K562 (cell line): ENCODE data around the gene INMT. TPM values are rescaled to one million over a fixed set of nuclear protein-coding genes. Genes with fewer than 3 reads are reported as not detected.

Experiments
- ATAC-seq: fragments of 200-7000 bp; cut with Tn5 transposase; 3 replicates; pipeline ENCODE4 v1.9.1; 2020; ENCODE audit warnings: moderate library complexity
- BruUV-seq: library from RNA; stranded (reverse); fragments of 400-500 nt; replicated peaks from 2 replicates; lab custom pipeline; 2021; lab: Mats Ljungman, UMichigan
- CTCF ChIA-PET: fragments of 300-600 bp; formaldehyde crosslinking; extraction: SDS; loops from one replicate; lab custom pipeline; 2021; ENCODE audit warnings: low intra/inter-chr PET ratio; lab: Yijun Ruan, JAX
- POLR2A ChIA-PET: fragments of 300-600, 350-650 bp; sonication (Branson Sonifier 250); formaldehyde crosslinking; extraction: SDS; loops from one replicate; lab custom pipeline; 2021; ENCODE audit warnings: antibody characterized with exemption, inconsistent platforms; lab: Yijun Ruan, JAX
- DNase-seq, 4 experiments: peaks; one replicate each; pipeline versions ENCODE4 v3.0.0 to v3.0.0-alpha.2; 2011 to 2018; ENCODE audit warnings: low spot score in 3 of 4, mixed read lengths in 3 of 4; ENCODE audit errors: extremely low read depth in 1 of 4
- FAIRE-seq: peaks from 2 replicates; lab custom pipeline; 2011; peaks lifted over from hg19 to GRCh38; lab: Jason Lieb, UNC
- H2AFZ ChIP-seq: 2 replicates; pipeline ENCODE4 v1.6.0; 2011; ENCODE audit warnings: low read depth, low read length, control low read depth, inconsistent platforms
- H3K27ac ChIP-seq: fragments of 200-600 bp; 3 replicates; pipeline ENCODE4 v1.8.0; 2011; ENCODE audit warnings: low read depth, mild to moderate bottlenecking, control low read depth, inconsistent platforms, low read length, moderate library complexity, mixed read lengths; ENCODE audit errors: extremely low read depth
- H3K27me3 ChIP-seq, 2 experiments: fragments of 300-600 bp in 1 of 2; 2 replicates in 1 of 2; 3 replicates in 1 of 2; pipeline versions ENCODE4 v1.6.0 to v1.8.0; 2011; ENCODE audit warnings: inconsistent platforms in 2 of 2, low read length in 2 of 2, mild to moderate bottlenecking in 1 of 2, mixed read lengths in 1 of 2, moderate library complexity in 1 of 2; ENCODE audit not compliant: control insufficient read depth in 2 of 2, insufficient read depth in 2 of 2
- H3K36me3 ChIP-seq: fragments of 300-600 bp; 3 replicates; pipeline ENCODE4 v1.8.0; 2011; ENCODE audit warnings: mild to moderate bottlenecking, low read length, inconsistent platforms; ENCODE audit not compliant: control insufficient read depth, insufficient read depth
- H3K4me1 ChIP-seq, 2 experiments: fragments of 200-600 bp in 1 of 2; replicated peaks in 1 of 2; 2 replicates in 1 of 2; 3 replicates in 1 of 2; pipeline versions ENCODE4 v1.5.1 to v1.8.0; 2011; ENCODE audit warnings: inconsistent platforms in 2 of 2, low read length in 2 of 2, mild to moderate bottlenecking in 1 of 2, mixed read lengths in 1 of 2, moderate library complexity in 1 of 2; ENCODE audit not compliant: control insufficient read depth in 2 of 2, insufficient read depth in 2 of 2
- H3K4me2 ChIP-seq: 2 replicates; pipeline ENCODE4 v1.6.1; 2011; ENCODE audit warnings: low read length, control low read depth, inconsistent platforms, mixed read lengths; ENCODE audit not compliant: insufficient read depth
- H3K4me3 ChIP-seq: fragments of 200-600 bp; sonication (generic), shearing (Covaris generic); 2 replicates; pipeline ENCODE4 v1.5.1; 2016; ENCODE audit warnings: control low read depth, inconsistent platforms
- H3K79me2 ChIP-seq: fragments of 200-600 bp; 3 replicates; pipeline ENCODE4 v1.8.0; 2011; ENCODE audit warnings: low read length, inconsistent platforms; ENCODE audit not compliant: control insufficient read depth, insufficient read depth
- H3K9ac ChIP-seq, 2 experiments: 2 replicates each; pipeline versions ENCODE4 v1.6.0 to v1.6.1; 2011; ENCODE audit warnings: low read depth in 2 of 2, low read length in 2 of 2, control low read depth in 1 of 2, inconsistent platforms in 1 of 2, mild to moderate bottlenecking in 1 of 2, mixed read lengths in 1 of 2; ENCODE audit not compliant: insufficient read depth in 1 of 2
- H3K9me1 ChIP-seq: one replicate; pipeline ENCODE4 v1.6.0; 2011; ENCODE audit warnings: inconsistent platforms, mild to moderate bottlenecking, low read length, moderate library complexity; ENCODE audit not compliant: control insufficient read depth, insufficient read depth
- H3K9me3 ChIP-seq: replicated peaks from 2 replicates; pipeline ENCODE4 v1.5.1; 2011; ENCODE audit warnings: low read depth, low read length, inconsistent platforms; ENCODE audit not compliant: control insufficient read depth, insufficient read depth
- H4K20me1 ChIP-seq: replicated peaks from 2 replicates; pipeline ENCODE4 v1.6.1; 2011; ENCODE audit warnings: low read length, inconsistent platforms, mixed read lengths; ENCODE audit not compliant: control insufficient read depth, insufficient read depth
- DDX20 ChIP-seq: fragments of 450-650 bp; IDR thresholded peaks from 2 replicates; pipeline ENCODE4 v1.6.1; 2016; ENCODE audit warnings: missing genetic modification characterization, low read depth, mild to moderate bottlenecking, missing compliant biosample characterization, moderate library complexity
- MYC ChIP-seq, 2 experiments: fragments of 250-450 bp in 1 of 2; sonication (Bioruptor Pico) in 1 of 2; IDR thresholded peaks; 2 replicates each; pipeline versions ENCODE4 v1.5.1 to v1.6.1; 2012 to 2021; ENCODE audit warnings: low read depth in 2 of 2, borderline replicate concordance in 1 of 2, improper control_type of control experiment in 1 of 2, low read length in 1 of 2, mild to moderate bottlenecking in 1 of 2, moderate library complexity in 1 of 2
- MYNN ChIP-seq, 2 experiments: sonication (generic); formaldehyde crosslinking in 1 of 2; IDR thresholded peaks; 2 replicates each; pipeline versions ENCODE4 v1.5.0 to v1.6.1; 2016 to 2020; ENCODE audit warnings: antibody characterized with exemption in 1 of 2, missing genetic modification reagents in 1 of 2
- U2AF2 ChIP-seq: fragments of 200-400 bp; formaldehyde crosslinking; optimal IDR thresholded peaks from 2 replicates; pipeline ENCODE3; 2017; ENCODE audit warnings: low read depth, mild to moderate bottlenecking, low read length
- ZBTB33 ChIP-seq: sonication (generic); formaldehyde crosslinking; IDR thresholded peaks from 2 replicates; pipeline ENCODE4 v1.8.1; 2023; ENCODE audit warnings: mild to moderate bottlenecking, missing genetic modification reagents
- in situ Hi-C: fragments of 300-500 bp; cut with MboI; formaldehyde crosslinking; loops from 4 replicates; pipeline ENCODE4 v1.15.0; 2018; ENCODE audit warnings: inconsistent platforms, mixed read lengths
- intact Hi-C: fragments of 100-400 bp; cut with micrococcal nuclease; formaldehyde crosslinking; loops from 2 replicates; pipeline ENCODE4 v1.14.2; 2022
- polyA plus RNA-seq, 8 experiments: library from polyadenylated mRNA; depleted of rRNA in 4 of 8; stranded (reverse) in 5 of 8; unstranded in 3 of 8; fragments of >200 nt; fragmentation: Nextera tagmentation in 2 of 8; fragmentation: Illumina TruSeq in 1 of 8; extraction: Ambion mirVana in 2 of 8; extraction: Trizol in 1 of 8; gene quantifications; 2 replicates each; pipeline versions ENCODE4 v1.2.1 to v1.2.3, GENCODE V29; 2011 to 2014; ENCODE audit warnings: inconsistent platforms in 1 of 8, missing spikeins in 1 of 8
- total RNA-seq, 7 experiments: library from RNA; depleted of rRNA in 6 of 7; stranded (reverse); fragments of >200 nt in 6 of 7; fragmentation: Illumina TruSeq in 2 of 7; extraction: Trizol in 2 of 7; gene quantifications; 2 replicates each; pipeline versions ENCODE4 v1.2.1 to v1.2.3, GENCODE V29; 2011 to 2021; ENCODE audit warnings: low replicate concordance in 1 of 7
- TF ChIP-seq, protein P1 (sequence below): conservative IDR thresholded peaks from 2 replicates; pipeline ENCODE4 v1.6.1; 2011; ENCODE audit warnings: low read depth, mild to moderate bottlenecking, low read length; ENCODE audit not compliant: control insufficient read depth
- TF ChIP-seq, protein P2 (sequence below): IDR thresholded peaks from 3 replicates; pipeline ENCODE4 v1.6.1; 2011; ENCODE audit warnings: borderline replicate concordance, mild to moderate bottlenecking; ENCODE audit not compliant: insufficient read length, insufficient read depth

INMT gene
- total and polyA plus RNA-seq, 9 of the 15 experiments (the other 6 are each of a cell fraction or from before 2014, with no cell fraction given), result 0.04 to 0.27 TPM; not detected in 7

GRCh38 chr7:30772984-30773383 lies 21.0 kb downstream of the INMT start (continued):
- TF ChIP-seq, protein P1, sequence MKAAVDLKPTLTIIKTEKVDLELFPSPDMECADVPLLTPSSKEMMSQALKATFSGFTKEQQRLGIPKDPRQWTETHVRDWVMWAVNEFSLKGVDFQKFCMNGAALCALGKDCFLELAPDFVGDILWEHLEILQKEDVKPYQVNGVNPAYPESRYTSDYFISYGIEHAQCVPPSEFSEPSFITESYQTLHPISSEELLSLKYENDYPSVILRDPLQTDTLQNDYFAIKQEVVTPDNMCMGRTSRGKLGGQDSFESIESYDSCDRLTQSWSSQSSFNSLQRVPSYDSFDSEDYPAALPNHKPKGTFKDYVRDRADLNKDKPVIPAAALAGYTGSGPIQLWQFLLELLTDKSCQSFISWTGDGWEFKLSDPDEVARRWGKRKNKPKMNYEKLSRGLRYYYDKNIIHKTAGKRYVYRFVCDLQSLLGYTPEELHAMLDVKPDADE, result no peak

GRCh38 chr7:30775992-30776391 lies 24.1 kb downstream of the INMT start:
- ChIA-PET POLR2A (interaction anchor here (0.6 to 1.8 kb wide), 3 partner anchors 8 to 346 kb away, joined by 3 to 6 read pairs (median 3); no protein-coding TSS in a partner anchor), CTCF (no interaction called here)
- no peaks in the 10 kb centered on the region for H4K20me1 ChIP-seq
- no peak overlapping the region for H2AFZ ChIP-seq
- peaks cover 15% of the 10 kb centered on the region in 2 experiments for H3K4me1 ChIP-seq
- no peaks in the 10 kb centered on the region for H3K9me3 ChIP-seq
- intact Hi-C loops, result no loop called here
- no peak overlapping the region for H3K9ac ChIP-seq
- in situ Hi-C loops, result no loop called here
- peaks cover 63% of the 10 kb centered on the region for H3K79me2 ChIP-seq
- no peak overlapping the region for H3K4me2 ChIP-seq
- DNase-seq (peak in 1 of 4 experiments; percentile 25), FAIRE-seq (no peak), ATAC-seq (no peak)
- no TSS peak for BruUV-seq
- peaks cover 2% of the 10 kb centered on the region for H3K9me1 ChIP-seq
- H3K27me3 ChIP-seq, result no peaks in the 10 kb centered on the region
- H3K27ac ChIP-seq, result no peak overlapping the region
- no peak overlapping the region for H3K4me3 ChIP-seq
- H3K36me3 ChIP-seq, result peaks cover 45% of the 10 kb centered on the region
- TF ChIP-seq, protein P2, sequence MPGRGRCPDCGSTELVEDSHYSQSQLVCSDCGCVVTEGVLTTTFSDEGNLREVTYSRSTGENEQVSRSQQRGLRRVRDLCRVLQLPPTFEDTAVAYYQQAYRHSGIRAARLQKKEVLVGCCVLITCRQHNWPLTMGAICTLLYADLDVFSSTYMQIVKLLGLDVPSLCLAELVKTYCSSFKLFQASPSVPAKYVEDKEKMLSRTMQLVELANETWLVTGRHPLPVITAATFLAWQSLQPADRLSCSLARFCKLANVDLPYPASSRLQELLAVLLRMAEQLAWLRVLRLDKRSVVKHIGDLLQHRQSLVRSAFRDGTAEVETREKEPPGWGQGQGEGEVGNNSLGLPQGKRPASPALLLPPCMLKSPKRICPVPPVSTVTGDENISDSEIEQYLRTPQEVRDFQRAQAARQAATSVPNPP, result no peak
- peak; percentile 97 for TF ChIP-seq MYNN (IDR thresholded peaks at IDR 0.05)
- peak; percentile 80; the same call in 1 of the 2 replicates for TF ChIP-seq MYNN (CRISPR knock-in tag; IDR thresholded peaks at IDR 0.05)
- TF ChIP-seq DDX20, result no peak
- no peak for TF ChIP-seq MYC (IDR thresholded peaks at IDR 0.05; ENCODE audit: low read depth, low read length)
- TF ChIP-seq MYC (CRISPR knock-in tag; IDR thresholded peaks at IDR 0.05; ENCODE audit: borderline replicate concordance, low read depth), result no peak
- no peak for TF ChIP-seq ZBTB33 (CRISPR knock-in tag)
- TF ChIP-seq U2AF2, result no peak
